Left renal cortex interstitium (tissue), 4 donors: ENCODE data around the gene GJA9. TPM values are rescaled to one million over a fixed set of nuclear protein-coding genes. Genes with fewer than 3 reads are reported as not detected.
"Not testable (repeated sequence)": the region's sequence is repeated elsewhere in the genome, so short reads cannot be mapped to it uniquely, and the experiment has no call there.

Experiments used
- DNase-seq, 4 donors: peaks; one replicate each; pipeline ENCODE4 v3.0.0-alpha.2; 2013; ENCODE audit warnings: low read depth in 4 of 4, low spot score in 2 of 4, missing footprints in 1 of 4
- polyA plus RNA-seq, 4 donors: library from polyadenylated mRNA; unstranded; fragments of 120-200 nt; gene quantifications; one replicate each; pipeline ENCODE4 v1.2.1, GENCODE V29; 2013; ENCODE audit not compliant: insufficient read length in 4 of 4

GJA9 gene
- polyA plus RNA-seq, 4 donors: 0.18 to 0.74 (median 0.38) TPM

GRCh38 chr1:38875811-38876210, 5.6 kb downstream of the GJA9 start:
- DNase-seq: no peak

- DNase-seq: peak; percentile 82 to 93 (median 89)
These were observed 8.1 kb downstream of the GJA9 start, which contains the start of gene MYCBP for GRCh38 chr1:38873027-38873969. TSS of gene MYCBP (minus strand) at chr1:38873348. CDS start at chr1:38873305, 43 bp downstream.

GRCh38 chr1:38872401-38873026, 8.9 kb downstream of the GJA9 start:
- no peak for DNase-seq

DNA sequence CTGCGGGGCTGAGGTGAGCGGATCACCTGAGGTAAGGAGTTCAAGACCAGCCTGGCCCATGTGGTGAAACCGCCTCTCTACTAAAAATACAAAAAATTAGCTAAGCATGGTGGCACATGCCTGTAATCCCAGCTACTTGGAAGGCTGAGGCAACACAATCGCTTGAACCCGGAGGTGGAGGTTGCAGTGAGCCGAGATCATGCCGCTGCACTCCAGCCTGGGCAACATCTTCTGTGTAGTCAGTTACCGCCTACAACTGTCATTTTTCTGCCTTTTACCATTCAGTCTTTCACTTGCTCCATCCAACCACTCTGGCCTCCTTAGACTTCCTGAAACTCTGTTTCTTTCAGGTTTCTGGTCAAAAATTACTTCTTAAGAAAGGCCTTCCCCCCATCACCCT, 10.4 kb downstream of the GJA9 start:
- DNase-seq: no peak

- no peak for DNase-seq
These were observed 14.2 kb downstream of the GJA9 start for GRCh38 chr1:38867208-38867607.

DNA sequence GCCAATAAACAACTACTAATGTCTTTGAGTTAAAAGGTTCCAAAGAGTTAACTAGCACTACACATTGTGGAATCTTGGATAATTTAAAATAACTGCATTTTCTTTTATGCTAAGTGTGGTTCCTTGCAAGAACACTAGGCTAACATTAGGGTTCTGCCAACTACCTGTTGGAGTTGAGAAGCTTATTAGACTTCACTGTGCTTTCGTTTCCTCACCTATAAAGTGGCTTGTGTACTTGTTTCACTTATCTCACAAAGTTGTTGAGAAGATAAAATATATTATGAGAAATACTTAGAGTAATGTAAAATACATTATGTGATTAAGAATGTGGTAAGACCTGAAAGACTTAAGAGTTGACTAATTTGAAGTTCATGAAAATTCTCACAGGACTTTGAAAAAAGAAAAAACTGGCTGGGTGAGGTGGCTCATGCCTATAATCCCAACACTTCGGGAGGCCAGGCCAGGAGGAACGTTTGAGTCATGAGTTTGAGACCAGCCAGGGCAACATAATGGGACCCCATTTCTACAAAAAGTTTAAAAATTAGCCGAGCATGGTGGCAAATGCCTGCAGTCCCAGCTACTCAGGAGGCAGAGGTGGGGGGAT, 16.2 kb downstream of the GJA9 start:
- no peak for DNase-seq

GRCh38 chr1:38860454-38860795, 21.0 kb downstream of the GJA9 start:
- DNase-seq: no peak

- DNase-seq: peak; percentile 70 to 97 (median 92)
These were observed 21.6 kb downstream of the GJA9 start, which contains the start of gene RRAGC for GRCh38 chr1:38859561-38860453. TSS of gene RRAGC (minus strand) at chr1:38859772. CDS start at chr1:38859646, 126 bp downstream.

GRCh38 chr1:38858833-38859560, 22.4 kb downstream of the GJA9 start:
- DNase-seq: peak in 1 of 4 donors; percentile 41

DNA sequence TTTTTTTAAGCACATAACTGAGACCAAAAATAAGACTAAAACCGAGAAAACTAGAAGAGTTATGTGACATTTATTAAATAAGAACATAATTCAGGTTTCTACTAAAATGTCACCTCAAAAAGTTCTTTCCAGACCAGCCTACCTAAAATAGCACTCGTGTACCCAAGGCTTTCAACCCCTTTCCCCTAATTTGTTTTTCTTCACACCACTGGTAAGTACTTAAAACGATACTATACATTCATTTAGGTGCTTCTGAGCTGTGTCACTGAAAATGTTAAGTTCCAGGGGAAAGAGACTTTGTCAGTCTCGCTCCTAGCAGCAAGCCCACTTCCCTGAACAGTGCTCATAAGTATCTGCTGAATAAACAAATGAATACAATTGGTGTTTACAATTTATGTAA, 28.6 kb downstream of the GJA9 start:
- DNase-seq: no peak

DNA sequence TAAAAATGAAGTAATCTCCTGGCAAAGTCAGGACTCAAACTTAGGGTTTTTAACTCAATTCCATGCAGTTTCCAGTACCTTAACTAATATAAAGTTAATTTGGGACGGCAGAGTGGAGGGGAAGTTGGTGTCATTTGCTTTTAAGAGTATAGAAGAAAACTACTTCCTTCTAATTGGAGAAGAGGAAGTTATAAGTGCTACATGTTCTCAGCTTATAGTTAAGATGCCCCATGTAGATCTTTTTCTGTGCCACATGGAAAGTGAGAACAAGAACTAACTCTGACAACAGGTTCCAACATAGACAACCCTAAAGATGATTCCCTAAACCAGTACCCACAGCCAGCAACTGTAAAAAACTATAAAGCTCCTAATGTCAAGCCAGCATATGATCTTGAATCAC, 33.3 kb downstream of the GJA9 start:
- no peak for DNase-seq

DNA sequence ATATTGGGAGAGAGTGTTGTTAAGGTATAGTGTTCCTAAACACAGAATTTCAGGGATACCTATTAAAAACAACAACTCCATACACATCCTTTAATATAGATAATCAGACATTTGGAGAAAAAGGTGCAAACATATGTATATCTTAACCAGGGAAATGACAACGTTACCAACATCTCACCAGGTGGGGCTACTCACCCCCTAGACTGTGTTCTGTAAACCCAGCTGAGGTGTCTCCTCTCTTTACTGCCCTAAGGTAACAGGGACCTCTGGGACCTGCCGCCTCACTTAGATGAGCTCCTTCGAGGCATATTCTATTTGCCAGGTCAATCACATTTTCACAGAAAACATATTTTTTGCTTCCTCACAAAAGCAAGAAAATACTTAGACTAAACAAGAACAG, 35.2 kb downstream of the GJA9 start:
- no peak for DNase-seq

GRCh38 chr1:38845088-38845487, 36.3 kb downstream of the GJA9 start:
- not testable (repeated sequence) for DNase-seq

DNA sequence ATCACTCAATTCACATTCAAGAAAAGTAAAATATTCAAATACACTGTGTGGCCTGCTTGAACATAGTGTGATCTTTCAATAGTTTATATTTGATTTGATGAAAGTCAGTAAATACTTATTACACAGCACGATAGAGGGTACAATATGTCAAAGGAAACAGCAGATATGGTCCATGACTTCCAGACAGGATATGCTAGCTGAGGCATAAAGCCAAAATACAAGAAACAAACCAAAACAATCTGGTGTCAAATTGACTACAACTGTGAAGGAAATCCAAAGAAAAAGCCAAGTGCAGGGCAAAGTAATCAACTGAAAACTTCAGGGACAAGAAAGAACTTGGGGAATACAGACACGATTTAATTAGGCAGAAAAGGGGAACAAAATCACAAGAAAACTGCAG, 41.1 kb downstream of the GJA9 start:
- no peak for DNase-seq

DNA sequence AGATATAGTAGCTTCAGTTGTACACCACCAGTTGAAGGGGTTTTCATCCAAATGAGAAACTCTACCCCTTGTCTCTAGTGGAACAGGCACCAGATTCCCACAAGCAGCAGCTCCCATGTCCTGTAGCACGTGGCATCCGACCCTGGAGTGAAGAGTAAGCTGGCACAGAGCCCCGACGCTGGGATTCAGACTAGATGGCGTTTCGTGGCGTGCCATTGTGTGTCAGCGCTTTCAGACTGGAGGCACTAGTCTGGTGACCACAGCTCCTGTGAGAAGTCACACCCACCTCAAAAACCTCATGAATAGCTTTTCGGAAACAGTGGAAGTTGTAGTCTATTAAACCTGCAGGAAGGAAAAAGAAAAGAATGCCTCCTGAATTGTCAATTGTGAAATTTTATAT, 42.0 kb downstream of the GJA9 start:
- DNase-seq: no peak

DNA sequence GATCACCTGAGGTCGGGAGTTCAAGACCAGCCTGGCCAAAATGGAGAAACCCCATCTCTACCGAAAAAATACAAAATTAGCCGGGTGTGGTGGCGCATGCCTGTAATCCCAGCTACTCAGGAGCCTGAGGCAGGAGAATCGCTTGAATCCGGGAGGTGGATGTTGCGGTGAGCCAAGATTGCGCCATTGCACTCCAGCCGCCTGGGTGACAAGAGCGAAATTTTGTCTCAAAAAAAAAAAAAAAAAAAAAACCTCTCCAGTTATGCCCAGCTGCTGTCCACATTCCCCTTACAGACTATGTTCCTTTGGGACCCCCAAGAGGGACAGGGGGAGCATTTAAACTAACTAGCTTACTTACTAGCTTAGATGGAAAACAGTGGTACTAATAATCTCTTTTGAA, 45.1 kb downstream of the GJA9 start:
- DNase-seq: not testable (repeated sequence)

DNA sequence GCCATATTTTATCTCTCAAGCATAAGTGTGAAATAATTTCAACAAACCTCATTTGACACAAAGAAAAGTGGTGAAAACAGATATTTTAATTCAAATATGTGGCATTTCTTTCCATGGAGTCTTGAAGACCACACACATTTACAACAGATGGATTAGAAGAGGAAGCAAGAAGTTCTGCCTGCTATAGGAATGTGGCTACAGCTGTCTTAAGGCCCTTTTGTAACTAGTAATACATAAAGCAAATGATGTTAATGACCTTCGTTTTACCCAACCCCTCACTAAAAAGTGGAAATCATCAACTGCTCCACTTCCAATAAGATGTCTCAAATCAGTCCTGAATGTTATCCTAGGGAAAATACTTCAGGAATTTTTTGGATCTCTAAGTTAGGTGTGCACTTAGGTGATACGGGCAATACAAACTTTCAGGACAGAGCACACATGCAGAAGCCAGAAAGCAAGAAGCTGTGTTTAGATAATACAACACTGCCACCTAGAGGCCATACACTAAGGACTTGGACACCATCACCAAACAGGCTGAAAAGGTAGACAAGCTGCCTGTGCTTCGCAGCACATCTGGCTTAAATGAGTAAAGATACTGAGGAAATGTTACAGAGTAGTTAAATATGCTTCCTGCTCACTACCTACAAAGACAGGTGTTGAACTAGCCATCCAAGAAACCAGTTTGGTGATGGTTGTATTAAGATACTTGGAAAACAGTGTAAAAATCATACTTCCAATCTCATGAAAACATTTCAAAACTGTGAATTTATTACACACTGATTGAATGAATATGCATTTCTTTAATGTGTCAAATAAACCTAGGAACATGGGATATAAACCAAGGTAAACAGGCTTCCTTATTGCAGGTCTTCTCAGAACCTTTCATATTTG, 46.2 kb downstream of the GJA9 start:
- peak; percentile 58 to 85 (median 76) for DNase-seq

GRCh38 chr1:38834221-38834782, 47.1 kb downstream of the GJA9 start:
- DNase-seq: no peak
